ENCODE results near the gene NAXD.
"Not testable (repeated sequence)": the region's sequence is repeated elsewhere in the genome, so short reads cannot be mapped to it uniquely, and the experiment has no call there.

Gene NAXD

DNA sequence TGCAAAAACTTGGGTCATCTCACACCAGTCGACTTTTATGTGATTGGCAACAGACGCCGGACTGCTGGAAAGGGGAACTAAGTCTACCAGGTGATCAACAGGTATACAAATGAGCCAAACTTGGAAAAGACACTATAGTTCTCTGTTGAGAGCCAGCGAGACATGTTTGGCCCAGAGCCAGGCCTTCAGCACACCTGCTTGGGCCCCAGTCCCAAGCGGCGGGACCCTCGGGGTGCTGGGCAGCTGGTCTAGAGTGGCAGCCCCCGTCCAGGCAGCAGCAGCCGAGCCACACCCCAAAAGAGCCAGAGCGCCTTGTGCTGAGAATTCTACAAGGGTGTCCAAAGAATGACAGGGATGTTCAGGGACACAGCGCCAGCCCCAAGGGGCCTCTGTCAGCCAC, 28.0 kb downstream of the NAXD start:
- DNase-seq (ENCODE audit: low read depth in 3 of 3, low spot score in 1 of 3), result no peak

DNA sequence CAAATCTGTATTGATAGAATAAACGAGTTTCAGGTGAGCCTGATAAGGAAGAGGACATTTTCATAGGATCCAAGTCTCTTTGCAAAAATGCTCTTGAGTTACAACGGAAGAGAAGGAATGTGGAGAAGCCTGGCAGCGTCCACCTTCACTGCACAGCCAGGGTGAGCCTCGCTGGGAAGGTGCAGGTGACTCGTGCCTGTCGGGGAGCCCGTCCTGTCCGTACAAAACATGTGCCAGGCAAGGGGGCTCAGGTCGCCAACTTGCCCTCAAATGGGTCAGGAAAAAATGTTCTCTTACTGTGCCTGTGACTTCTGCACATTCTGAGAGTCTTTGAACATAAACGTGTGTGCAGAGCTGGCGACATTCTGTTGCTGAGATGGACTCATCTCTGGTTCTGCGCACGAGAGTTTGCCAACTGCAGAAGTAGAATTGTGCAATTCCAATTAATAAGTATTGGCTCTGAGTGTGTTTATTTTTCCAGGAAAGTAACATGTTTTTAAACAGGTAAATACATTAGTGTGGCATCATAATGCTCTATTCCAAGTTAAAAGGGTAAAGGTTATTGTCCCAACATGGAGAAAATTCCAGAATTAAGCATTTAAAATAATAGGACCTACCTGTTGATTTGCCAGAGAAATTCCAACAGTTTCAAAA, 28.6 kb downstream of the NAXD start:
- no peak for DNase-seq (ENCODE audit: low read depth in 3 of 3, low spot score in 1 of 3)

DNA sequence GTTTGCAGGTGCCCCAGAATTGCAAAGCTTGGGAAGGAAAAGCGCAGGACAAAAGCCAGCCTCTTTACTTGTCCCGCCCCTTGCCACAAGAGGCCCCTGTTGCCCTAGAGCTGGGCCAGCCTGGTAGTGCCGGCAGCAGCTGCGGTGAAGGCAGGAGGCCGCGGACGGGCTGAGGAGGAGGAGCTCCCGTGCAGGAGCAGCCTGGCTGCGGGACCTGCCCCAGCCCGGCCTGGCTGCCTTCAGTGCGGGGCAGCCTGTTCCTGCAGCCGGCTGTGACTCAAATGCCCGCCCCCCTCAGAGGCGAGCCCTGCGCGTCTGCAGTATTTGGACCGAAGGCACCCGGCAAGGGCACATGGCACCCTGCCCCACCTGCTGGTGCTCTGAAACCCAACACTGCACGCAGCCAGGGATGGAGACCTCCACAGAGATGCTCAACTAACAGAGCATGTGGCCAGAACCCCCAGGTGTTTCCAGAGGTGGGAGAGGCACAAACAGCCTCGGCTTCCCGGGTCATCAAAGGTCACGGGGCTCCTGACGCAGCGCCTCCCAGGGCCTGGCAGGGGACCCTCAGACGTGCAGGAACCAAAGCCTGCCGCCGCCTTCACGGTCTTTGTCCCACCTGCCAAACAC, 29.7 kb downstream of the NAXD start:
- DNase-seq (ENCODE audit: low read depth in 3 of 3, low spot score in 1 of 3), result peak in 1 of 3 donors; percentile 5

DNA sequence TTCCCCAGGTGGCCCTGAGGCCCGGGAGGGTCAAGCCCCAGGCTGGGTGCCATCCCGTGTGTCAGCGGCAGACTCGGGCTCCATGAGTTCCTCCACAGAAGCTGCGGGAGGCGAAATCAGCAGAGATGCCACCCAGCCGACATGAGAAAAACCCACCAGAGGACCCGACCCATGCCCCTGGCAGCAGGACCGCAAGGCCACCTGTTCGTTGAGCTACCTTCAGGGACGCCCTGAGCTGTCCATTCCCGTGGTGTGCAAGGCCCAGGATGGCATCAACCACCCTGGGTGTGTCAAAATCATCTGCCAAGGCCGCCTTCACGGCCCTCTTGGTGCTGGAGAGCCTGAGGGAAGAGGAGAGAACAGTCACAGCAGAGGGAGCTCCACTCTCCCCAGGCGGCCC, 30.4 kb downstream of the NAXD start:
- no peak for DNase-seq (ENCODE audit: low read depth in 3 of 3, low spot score in 1 of 3)

DNA sequence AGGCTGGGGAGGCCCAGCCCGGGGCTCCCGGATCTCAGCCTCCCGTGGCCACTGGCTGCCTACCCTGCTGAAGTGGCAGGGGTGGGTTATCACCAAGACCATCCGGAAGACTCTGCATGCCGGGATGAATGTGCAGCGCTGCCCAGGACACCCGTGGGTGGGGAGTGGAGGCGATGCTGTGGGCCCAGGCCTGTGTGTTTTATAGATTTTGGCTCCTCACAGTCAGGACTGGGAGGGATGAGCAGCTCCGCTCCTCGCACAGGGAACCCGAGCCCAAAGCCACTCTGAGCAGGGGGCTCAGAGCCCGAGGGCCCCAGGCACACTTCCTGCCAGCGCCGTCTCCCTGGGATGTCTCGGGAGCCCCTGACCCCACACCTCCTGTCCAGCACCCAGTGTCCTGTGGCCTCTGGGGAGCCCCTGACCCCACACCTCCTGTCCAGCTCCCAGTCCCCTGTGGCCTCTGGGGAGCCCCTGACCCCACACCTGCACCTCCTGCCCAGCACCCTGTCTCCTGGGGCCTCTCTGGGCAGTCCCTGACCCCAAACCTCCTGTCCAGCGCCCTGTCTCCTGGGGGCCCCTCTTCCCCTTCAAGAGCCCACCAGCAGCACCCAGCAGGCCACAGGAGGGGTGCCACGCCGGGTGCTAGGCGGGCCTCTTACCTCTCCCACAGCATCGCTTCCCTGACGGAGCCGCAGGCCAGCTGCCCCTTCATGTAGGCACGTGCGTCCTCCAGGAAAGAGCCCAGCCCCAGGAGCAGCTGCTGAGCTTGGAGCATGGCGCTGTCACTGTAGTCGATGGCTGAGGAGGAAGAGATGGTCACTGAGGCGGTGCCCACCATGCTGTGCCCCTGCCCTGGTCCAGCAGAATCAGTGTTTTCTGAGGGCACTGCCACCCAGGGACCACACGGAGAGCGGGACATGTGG, 31.4 kb downstream of the NAXD start:
- no peak for DNase-seq (ENCODE audit: low read depth in 3 of 3, low spot score in 1 of 3)

DNA sequence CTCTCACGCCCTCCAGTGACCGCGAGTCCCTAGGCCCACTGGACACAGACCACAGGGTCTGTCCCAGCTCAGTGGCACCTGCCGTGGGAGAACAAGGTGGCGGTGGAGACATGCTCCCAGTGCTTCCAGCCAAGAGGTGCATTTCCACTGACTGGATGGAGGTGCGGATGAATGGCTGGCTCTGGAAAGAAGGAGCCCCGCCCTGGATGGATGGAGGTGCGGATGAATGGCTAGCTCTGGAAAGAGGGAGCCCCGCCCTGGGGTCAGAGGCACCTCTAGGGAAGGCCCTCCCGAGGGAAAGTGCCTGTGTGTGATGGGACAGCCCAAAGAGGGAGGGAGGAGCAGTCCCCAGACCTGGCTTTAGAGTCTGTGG, 32.0 kb downstream of the NAXD start:
- DNase-seq (ENCODE audit: low read depth in 3 of 3, low spot score in 1 of 3), result no peak

DNA sequence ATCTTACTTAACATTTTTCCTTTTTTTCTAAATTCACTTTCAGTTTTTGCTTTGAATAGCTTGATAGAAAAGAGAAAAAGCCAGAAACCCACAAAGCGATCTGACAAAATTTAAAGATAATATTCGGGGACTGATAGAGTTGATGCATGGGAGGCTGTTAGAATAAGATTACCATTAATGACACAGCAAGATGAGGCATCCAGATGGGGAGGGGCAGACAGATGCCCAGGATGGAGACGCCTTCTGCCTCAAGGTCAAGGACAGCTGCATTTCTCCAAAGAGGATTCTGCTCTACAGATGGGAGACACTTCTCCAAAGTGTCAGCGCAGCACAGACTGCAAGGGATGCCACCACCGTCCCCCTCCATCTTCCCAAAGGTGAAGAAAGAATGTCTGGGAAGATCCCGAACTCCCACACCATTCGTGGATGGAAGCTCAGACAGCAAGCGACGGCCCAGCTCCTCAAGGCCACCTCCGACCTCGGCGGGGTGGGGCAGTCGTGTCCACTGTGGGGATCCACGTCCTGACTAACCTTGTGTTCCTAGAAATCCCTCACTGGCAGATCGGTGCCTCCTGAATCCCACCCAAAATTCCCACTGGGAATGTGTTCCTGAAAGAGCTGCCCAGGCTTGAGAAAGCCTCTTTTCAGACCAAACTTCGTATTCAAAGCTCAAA, 32.9 kb downstream of the NAXD start:
- DNase-seq (ENCODE audit: low read depth in 3 of 3, low spot score in 1 of 3), result no peak

DNA sequence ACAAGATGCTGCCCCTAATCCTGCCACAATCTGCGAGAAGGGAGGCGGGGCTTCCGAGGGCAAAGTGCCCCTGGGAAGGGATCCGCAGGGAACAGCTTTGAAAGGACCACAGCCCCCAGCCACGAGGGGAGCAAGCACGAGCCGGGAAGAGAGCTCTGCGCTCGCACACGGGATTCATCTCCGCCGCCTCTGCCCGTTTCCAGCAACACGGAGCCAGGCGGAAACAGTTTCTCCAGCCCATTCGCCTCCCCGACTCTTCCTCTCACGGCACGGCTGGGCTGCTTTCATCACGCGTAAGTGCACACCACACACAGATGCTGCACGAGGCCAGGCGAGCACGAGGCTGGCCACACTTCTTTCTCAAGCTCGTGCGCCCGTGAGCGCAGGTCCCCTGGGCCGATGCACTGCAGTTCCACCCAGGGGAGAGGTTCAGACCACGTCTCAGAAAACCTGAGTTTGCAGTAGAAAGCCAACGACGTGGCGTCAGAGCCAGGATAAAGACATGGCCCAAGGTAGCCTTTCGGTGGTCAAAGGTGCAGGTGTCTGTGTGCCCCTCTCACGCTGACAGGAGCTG, 33.6 kb downstream of the NAXD start:
- no peak for DNase-seq (ENCODE audit: low read depth in 3 of 3, low spot score in 1 of 3)

DNA sequence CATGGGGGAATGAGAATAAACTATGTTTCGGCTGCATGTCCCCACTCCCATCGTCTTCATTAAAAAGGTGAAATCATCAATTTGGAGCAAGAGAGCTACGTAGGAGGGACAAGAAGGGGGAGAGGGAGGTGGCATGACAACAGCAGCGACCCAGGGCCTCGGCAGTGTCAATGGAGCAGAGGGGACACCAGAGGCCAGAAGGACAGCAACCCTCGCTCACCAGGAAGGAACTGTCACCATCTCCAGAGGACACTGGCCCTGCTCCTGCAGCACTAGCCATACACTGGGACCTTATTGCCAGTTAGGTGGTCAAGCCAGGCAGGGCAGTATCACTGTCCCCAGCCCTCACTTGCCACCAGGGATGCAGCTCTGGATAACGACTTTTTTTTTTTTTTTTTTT, 34.2 kb downstream of the NAXD start:
- DNase-seq (ENCODE audit: low read depth in 3 of 3, low spot score in 1 of 3), result no peak

DNA sequence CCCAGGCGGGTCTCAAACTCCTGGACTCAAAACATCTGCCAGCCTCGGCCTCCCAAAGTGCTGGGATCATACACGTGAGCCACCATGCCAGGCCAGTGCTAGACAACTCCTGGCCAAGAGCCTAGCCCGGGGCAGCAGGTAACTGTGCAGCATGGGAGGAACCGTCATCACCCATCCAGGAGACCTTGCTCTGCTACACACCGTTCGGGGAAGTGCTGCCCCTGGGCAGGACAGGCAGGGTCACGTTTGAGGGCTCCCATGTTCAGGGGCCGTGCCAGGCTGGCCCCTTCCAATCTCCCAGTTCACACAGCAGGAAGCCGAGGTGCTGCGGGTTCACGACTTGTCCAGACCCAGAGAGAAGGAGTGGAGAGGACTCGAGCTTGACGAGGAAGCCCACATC, 35.1 kb downstream of the NAXD start:
- DNase-seq (ENCODE audit: low read depth in 3 of 3, low spot score in 1 of 3), result no peak

DNA sequence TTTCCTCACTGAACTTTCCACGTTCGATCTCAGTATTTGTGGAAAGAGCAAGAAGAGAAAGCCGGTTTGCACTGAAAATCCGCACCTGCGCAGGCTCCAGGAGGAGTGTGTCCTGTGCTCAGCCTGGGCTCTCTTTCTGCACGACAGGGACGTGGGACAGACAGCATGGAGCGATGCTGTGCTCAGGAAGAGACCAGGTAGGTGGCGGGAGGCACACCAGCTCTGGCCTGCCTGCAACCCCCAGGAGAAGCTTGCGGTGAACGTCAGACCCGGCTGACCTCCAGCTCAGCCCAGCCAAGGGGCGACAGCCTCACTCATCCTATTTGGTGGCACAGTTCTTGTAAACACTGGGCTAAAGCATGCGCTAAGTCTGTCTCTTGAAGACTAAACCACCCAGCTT, 35.9 kb downstream of the NAXD start:
- DNase-seq (ENCODE audit: low read depth in 3 of 3, low spot score in 1 of 3), result no peak

DNA sequence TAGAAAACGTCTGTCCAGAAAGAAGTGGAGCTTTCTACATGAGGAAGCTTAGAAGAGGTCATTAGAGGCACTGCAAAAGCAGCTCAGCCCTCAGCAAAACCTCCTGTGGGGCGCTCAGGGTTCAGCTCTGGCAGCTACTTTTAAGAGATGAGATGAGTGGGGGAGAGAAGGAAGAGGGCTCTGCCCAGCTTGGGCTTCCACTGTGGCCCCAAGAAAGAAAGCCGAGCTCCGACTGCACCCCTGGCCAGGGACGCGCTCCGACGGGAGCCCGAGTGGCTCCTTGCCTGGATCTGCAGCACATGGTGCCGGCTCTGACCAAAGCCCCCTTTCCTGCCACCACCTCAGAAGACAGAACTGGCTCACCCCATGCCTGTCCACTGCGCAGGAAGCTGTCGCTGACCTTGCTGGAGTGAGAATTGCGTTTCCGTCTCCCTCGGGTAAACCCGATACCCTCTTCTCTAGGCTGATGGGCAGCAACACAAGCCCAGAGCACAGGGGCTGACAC, 36.4 kb downstream of the NAXD start:
- no peak for DNase-seq (ENCODE audit: low read depth in 3 of 3, low spot score in 1 of 3)

DNA sequence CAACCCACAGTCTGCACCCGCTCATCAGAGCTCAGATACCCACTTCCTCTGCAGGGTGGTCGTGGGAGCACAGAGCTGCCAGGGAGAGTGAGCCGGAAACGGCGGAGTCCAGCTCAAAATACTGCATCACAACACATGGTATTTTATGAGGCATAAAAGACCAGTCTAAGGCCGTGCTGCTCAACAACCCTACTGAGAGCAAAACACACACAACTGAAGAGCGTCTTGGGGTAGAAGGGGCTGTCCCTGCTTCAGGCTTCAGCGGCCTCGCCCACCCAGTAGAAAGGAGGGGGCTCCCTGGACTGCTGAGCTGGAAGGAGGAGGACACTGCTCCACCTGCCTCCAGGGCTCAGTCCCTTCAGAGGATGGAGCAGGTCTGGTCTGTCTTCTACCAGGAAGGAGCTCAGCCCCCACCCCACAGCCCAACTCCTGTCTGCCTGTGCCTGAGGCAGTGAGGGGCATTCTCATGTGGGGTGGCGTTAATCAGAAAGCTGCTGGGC, 36.9 kb downstream of the NAXD start:
- DNase-seq (ENCODE audit: low read depth in 3 of 3, low spot score in 1 of 3), result no peak

DNA sequence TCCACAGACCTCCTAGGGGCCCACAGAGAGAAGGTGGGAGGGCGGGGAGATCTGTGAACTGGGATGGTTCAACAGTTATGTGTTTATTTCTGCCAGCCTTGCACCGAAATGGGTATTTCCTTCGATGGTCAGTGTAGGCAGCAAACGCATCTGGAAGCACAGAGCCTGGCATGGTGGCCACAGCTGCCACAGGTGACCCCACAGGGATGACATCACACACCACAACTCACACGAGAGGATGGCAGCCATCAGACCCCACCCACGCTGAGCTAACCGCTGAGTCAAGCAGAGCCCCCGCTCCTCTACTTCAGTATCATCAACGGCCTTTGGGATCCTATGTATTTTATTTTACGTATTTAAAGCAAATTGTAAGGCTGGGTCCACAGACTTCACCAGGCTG, 37.4 kb downstream of the NAXD start:
- DNase-seq (ENCODE audit: low read depth in 3 of 3, low spot score in 1 of 3), result no peak

DNA sequence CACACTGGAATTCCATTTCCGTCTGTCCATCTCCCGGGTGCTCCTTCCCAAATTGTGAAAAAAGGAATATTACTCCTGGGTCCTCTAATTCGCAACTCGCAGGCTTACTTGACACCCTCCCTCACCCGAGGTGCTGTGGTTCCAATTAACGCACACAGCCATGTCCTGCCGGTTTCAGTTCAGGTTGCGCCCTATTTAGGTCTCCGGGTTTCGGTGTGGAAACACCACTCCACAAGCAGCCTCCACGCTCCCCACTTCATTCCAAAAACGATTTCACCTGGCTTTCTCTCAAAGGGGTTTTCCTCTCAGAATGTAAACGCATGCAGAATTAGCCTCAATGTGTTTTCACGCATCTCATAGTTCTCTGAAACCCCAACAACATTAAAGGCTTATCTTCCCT, 37.9 kb downstream of the NAXD start:
- no peak for DNase-seq (ENCODE audit: low read depth in 3 of 3, low spot score in 1 of 3)

DNA sequence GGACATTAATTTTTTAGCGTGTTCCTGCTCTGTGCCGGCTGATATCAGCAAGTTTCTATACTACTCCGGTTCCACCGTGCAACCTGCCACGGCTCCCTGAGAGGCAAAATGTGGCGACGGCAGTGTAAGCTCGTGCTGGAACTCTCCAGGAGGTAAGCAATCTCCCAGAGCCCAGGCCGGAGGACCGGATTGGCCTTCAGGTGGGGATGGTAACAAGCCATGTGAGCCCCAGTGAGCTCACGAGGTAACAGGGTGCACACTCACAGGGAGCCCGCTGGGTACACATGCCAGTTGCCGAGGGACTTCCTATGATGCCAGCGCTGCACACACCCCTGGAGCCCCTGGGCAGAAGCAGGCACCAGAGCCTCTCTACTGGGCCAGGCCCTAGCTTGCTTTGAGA, 38.5 kb downstream of the NAXD start:
- no peak for DNase-seq (ENCODE audit: low read depth in 3 of 3, low spot score in 1 of 3)

DNA sequence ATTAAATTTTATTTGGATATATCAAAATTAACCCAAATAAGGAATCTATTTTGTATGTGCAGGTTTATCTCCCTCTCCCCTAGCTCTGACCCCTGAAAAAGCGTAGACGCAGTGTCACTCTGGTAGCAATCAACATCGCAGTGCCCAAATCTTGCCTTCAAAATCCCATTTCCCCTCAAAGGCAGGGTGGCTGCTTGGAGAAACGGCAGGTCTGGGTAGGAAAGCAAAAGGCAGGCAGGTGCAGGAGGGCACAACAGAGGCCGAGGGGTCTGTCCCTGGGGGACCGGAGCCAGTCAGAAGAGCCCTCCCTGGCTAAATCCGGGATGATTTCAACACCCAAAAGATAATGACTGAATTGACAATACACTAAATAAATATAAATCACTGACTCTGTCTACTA, 41.9 kb downstream of the NAXD start:
- no peak for DNase-seq (ENCODE audit: low read depth in 3 of 3, low spot score in 1 of 3)

DNA sequence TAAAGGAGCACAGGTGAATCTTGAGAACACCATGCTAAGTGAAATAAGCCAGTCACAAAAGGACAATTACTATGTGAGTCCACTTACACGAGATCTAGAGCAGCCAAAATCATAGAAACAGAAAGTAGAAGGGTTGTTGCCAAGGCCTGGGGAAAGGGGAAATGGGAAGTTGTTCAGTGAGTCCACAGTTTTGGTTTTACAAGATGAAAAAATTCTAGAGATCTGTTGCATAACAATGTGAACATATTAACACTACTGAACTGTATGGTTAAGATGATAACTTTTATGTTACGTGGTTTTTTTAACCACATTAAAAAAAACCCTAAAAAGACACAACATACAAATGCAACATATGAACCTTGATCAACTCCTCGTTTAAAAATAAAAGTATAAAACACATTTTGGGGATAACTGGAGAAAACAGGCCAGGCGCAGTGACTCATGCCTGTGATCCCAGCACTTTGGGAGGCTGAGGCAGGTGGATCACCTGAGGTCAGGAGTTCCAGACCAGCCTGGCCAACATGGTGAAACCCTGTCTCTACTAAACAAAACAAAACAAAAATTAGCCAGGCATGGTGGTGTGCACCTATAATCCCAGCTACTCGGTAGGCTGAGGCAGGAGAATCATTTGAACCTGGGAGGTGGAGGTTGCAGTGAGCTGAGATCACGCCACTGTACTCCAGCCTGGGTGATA, 43.0 kb downstream of the NAXD start:
- DNase-seq (ENCODE audit: low read depth in 3 of 3, low spot score in 1 of 3), result not testable (repeated sequence)

DNA sequence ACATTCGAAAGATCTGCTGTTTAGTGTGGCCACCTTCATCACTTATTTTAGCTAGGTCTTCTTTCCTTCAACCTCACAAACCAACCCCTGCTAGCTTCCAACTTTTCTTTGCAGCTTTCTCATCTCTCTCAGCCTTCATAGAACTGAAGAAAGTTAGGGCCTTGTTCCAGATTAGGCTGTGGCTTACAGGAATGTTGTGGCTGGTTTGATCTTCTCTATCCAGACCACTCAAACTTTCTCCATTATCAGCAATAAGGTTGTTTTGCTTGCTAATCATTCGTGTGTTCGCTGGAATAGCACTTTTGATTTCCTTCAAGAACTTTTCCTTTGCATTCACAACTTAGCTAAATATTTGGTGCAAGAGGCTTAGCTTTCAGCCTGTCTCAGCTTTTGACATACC, 45.9 kb downstream of the NAXD start:
- no peak for DNase-seq (ENCODE audit: low read depth in 3 of 3, low spot score in 1 of 3)

DNA sequence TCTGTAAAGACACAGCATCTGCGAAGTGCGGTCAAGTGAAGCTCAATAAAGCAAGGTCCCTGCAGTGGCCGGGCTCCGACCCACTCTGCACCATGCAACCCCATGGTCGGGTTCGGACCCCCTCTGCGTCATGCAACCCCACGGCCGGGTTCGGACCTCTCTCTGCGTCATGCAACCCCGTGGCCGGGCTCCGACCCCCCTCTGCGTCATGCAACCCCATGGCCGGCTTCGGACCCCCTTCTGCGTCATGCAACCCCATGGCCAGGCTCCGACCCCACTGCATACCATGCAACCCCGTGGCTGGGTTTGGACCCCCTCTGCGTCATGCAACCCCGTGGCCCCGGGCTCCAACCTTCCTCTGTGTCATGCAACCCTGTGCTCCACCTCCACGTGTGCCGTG, 46.7 kb downstream of the NAXD start:
- no peak for DNase-seq (ENCODE audit: low read depth in 3 of 3, low spot score in 1 of 3)

All from stimulated activated CD4-positive, alpha-beta T cell treated with anti-CD3 and anti-CD28 coated beads, TNF-alpha, amount 100 ng/mL, for 1 hour (primary cell).